Fibroblast of the aortic adventitia (primary cell): ENCODE data around the gene AFG3L2. TPM values are rescaled to one million over a fixed set of nuclear protein-coding genes. Genes with fewer than 3 reads are reported as not detected.

Source experiments
- DNase-seq: peaks from one replicate; pipeline ENCODE4 v3.0.0-alpha.2; 2010; ENCODE audit warnings: low read depth
- H3K4me3 ChIP-seq: 2 replicates; pipeline ENCODE4 v1.5.1; 2011; ENCODE audit warnings: low read depth, mild to moderate bottlenecking, control low read depth, low read length, moderate library complexity
- small RNA-seq: library from RNA; depleted of rRNA; stranded (forward); fragments of <200 nt; gene quantifications from one replicate; pipeline ENCODE3, GENCODE V24; 2012
- total RNA-seq: library from RNA; depleted of rRNA; stranded (reverse); fragments of >200 nt; gene quantifications from 2 replicates; pipeline ENCODE4 v1.2.3, GENCODE V29; 2012; ENCODE audit warnings: low replicate concordance
- TF ChIP-seq, protein P1 (sequence below): IDR thresholded peaks from 2 replicates; pipeline ENCODE4 v1.5.1; 2011; ENCODE audit warnings: mild to moderate bottlenecking, low read length, control low read depth, inconsistent platforms; ENCODE audit not compliant: insufficient read depth

The AFG3L2 gene
- total RNA-seq, 1 donor: 37.3 TPM

DNA sequence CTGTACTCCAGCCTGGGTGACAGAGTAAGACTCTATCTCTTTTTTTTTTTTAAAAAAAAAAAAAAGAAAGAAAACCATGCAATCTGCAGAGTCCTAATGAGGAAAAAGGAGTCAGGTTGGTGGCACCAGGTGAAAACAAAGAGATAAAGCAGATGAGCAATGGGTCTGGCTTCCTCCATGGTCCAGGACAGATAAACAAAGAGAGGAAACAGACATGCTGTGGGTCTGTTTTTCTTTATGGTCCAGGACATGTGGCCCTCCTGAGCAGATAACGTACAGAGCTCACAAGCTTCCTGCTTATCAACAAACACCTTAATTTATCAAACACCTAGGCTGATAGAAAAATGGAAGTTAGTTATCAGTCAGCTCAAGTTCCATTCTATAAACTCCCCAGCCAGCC, 93.4 kb downstream of the AFG3L2 start:
- TF ChIP-seq, protein P1, sequence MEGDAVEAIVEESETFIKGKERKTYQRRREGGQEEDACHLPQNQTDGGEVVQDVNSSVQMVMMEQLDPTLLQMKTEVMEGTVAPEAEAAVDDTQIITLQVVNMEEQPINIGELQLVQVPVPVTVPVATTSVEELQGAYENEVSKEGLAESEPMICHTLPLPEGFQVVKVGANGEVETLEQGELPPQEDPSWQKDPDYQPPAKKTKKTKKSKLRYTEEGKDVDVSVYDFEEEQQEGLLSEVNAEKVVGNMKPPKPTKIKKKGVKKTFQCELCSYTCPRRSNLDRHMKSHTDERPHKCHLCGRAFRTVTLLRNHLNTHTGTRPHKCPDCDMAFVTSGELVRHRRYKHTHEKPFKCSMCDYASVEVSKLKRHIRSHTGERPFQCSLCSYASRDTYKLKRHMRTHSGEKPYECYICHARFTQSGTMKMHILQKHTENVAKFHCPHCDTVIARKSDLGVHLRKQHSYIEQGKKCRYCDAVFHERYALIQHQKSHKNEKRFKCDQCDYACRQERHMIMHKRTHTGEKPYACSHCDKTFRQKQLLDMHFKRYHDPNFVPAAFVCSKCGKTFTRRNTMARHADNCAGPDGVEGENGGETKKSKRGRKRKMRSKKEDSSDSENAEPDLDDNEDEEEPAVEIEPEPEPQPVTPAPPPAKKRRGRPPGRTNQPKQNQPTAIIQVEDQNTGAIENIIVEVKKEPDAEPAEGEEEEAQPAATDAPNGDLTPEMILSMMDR: no peak
- DNase-seq: no peak
- H3K4me3 ChIP-seq: no peak overlapping the region

DNA sequence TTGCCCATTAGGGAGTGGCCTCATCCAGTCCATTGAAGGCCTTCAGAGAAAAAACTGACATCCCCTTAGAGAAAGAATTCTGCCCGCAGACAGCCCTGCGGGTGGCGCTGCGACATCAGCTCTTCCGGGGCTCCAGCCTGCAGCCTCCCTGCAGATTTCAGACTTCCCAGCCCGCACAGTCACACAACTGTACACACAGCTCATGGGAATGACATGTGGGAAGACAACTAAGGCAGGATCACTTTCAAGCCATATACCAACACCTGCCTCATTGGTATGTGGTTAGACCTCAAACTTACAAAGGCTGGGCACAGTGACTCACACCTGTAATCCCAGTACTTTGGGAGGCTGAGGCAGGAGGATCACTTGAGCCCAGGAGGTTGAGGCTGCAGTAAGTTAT, 93.8 kb downstream of the AFG3L2 start:
- TF ChIP-seq, protein P1: peak; percentile 15
- DNase-seq: no peak
- no peak overlapping the region for H3K4me3 ChIP-seq

GRCh38 chr18:12282442-12283039, 94.5 kb downstream of the AFG3L2 start:
- DNase-seq: peak; percentile 83
- TF ChIP-seq, protein P1: no peak
- no peak overlapping the region for H3K4me3 ChIP-seq

DNA sequence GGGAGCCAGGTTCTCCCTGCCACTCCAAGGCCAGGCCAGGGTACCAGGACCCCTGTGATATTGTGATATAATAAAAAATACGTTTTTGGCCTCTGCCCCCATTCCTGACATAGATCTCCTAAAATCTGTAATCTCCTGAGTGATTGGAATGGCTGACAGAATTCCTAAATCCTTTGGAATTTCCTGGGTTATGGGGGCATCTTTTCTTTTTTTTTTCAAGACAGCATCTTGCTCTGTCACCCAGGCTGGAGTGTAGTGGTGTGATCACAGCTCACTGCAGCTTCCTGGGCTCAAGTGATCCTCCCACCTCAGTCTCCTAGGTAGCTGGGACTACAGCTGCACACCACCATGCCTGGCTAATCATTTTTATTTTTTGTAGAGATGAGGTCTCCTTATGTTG, 95.2 kb downstream of the AFG3L2 start:
- no peak for DNase-seq
- no peak overlapping the region for H3K4me3 ChIP-seq
- TF ChIP-seq, protein P1: no peak

DNA sequence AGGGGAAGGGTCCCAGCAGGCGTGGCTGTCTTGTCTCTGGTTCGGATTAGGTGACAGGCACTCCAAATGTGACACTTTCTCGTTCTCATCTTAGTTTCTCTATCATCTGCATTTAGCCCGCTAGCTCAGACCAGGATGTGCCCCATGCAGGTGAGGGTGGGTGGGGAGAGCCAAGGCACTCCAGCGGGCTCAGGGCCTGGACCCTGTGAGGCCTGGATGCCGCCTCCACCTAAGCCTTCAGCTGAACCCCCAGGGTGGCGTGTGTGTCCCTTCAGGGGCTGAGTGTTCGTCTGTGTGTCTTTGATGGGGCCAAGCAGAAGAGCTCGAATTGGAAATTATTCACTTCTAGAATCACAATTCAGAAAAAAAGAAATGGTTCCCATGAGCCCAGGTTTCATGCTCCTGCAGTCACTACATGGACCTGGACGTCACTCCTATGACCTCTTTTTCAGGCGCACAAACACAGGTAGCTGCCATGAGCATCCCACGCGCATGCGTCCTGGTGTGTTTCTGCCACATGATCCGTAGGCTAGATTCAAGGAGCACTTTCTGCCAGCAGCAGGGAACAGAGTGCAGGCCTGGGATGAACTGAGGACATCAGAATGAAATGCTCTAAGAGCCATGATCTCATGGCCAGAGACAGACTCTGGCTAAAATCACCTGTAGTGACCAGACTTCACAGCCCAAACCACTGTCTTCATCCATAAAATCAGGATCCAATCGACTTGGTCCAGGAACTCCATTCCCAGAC, 97.1 kb downstream of the AFG3L2 start:
- H3K4me3 ChIP-seq: peak overlapping the region; percentile 46
- TF ChIP-seq, protein P1: no peak
- no peak for DNase-seq

Small RNAs within 50 kb of the gene (small RNA-seq; reads per million reads assigned to genes)
- gene RNU6-170P: not detected
- gene RNU7-129P: not detected

Other genes starting within 250 kb of the AFG3L2 start
- not detected in 2 replicates for gene CIDEA, start 122.9 kb downstream of the AFG3L2 start, total RNA-seq
- gene TUBB6, start 69.0 kb downstream of the AFG3L2 start, total RNA-seq: 75.6 and 358 TPM in 2 replicates
- 3.5 and 3.9 TPM in 2 replicates for gene PRELID3A, start 30.7 kb upstream of the AFG3L2 start, total RNA-seq